Body of pancreas (tissue), 4 donors: ENCODE measurements around the gene AKT1. TPM values are rescaled to one million over a fixed set of nuclear protein-coding genes. Genes with fewer than 3 reads are reported as not detected.
A peak's percentile ranks its signal among the peaks of the same experiment; 100 is the strongest.

Experiments used
- ATAC-seq: fragments of 150-250 bp; one replicate; pipeline ENCODE4 v1.9.1; 2016
- DNase-seq, 4 donors: peaks; one replicate each; pipeline ENCODE4 v3.0.0-alpha.2; 2019
- H3K27ac ChIP-seq, 4 donors: fragments of 200-600 bp; sonication (generic); 1 replicate in 3 of 4; 2 replicates in 1 of 4; pipeline versions ENCODE4 v1.5.1 to v1.6.1; 2016 to 2019; ENCODE audit warnings: mild to moderate bottlenecking in 1 of 4, mixed read lengths in 1 of 4, moderate library complexity in 1 of 4
- H3K27me3 ChIP-seq, 2 donors: fragments of 200-600 bp; sonication (generic); one replicate each; pipeline ENCODE4 v1.6.0; 2016; ENCODE audit warnings: mild to moderate bottlenecking in 1 of 2
- H3K36me3 ChIP-seq, 2 donors: fragments of 200-600 bp; sonication (generic); replicated peaks in 1 of 2; 2 replicates each; pipeline ENCODE4 v1.5.1; 2016; ENCODE audit warnings: low read depth in 2 of 2; ENCODE audit not compliant: insufficient read depth in 1 of 2
- H3K4me1 ChIP-seq: fragments of 200-600 bp; sonication (generic); one replicate; pipeline ENCODE4 v1.6.0; 2016
- H3K4me3 ChIP-seq, 2 donors: fragments of 200-600 bp; sonication (generic); 1 replicate in 1 of 2; 2 replicates in 1 of 2; pipeline ENCODE4 v1.5.1; 2016 to 2019
- H3K9me3 ChIP-seq, 3 donors: fragments of 200-600 bp; sonication (generic); 1 replicate in 2 of 3; 2 replicates in 1 of 3; pipeline ENCODE4 v1.5.1; 2016
- CTCF ChIP-seq, 7 experiments: fragments of 450-650 bp in 4 of 7; fragments of 200-600 bp in 3 of 7; sonication (generic) in 3 of 7; IDR thresholded peaks; one replicate each; pipeline ENCODE4 v1.5.1; 2016 to 2019; ENCODE audit warnings: antibody characterized with exemption in 7 of 7
- POLR2A ChIP-seq, 3 donors: fragments of 450-650 bp; IDR thresholded peaks; one replicate each; pipeline ENCODE4 v1.6.1; 2016; ENCODE audit warnings: antibody characterized with exemption in 3 of 3, mild to moderate bottlenecking in 2 of 3
- WGBS, 2 donors: methylation state at CpG; one replicate each; pipeline ENCODE4 v1.1.5; 2017; 5-methylcytosine and 5-hydroxymethylcytosine counted together
- intact Hi-C: fragments of 100-400 bp; cut with DNase I; formaldehyde crosslinking; loops from one replicate; pipeline ENCODE4 v1.15.1; 2023
- total RNA-seq, 2 donors: library from RNA; depleted of rRNA; stranded (reverse); fragments of >200 nt; gene quantifications; one replicate each; pipeline ENCODE4 v1.1.0, GENCODE V29; 2016

AKT1 gene
- total RNA-seq, 2 donors from 2014 or later = 74.2 to 151 TPM

DNA sequence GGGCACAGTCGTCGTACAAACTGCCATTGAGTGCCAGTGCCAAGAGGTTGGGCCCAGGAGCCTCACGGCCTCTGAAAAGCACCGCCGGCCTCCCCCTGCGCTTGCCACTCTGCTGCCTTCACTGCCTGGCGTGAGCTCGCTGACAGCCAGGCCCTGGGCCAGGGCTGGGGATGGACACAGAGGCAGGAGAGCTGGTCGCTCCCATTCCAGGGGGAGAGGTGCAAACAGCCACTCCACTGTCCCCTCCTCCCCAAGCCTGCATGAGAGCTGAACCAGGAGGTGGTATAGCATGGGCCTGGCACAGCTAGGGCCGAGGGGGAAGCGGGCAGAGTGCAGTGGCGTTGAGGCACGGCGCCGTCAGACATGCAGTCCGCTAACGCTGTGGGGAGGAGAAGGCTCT, 66.9 kb downstream of the AKT1 start:
- intact Hi-C loops = no loop called here
- Histone ChIP-seq H3K27ac (no peak overlapping the region), H3K4me3 (no peak overlapping the region), H3K9me3 (no peaks in the 10 kb centered on the region), H3K36me3 (no peaks in the 10 kb centered on the region), H3K27me3 (no peaks in the 10 kb centered on the region), H3K4me1 (peaks cover 24% of the 10 kb centered on the region)
- TF ChIP-seq CTCF (IDR thresholded peaks at IDR 0.05) = no peak
- no peak for TF ChIP-seq POLR2A (IDR thresholded peaks at IDR 0.05)
- WGBS, 2 donors = 90 to 97% methylated on average over 7 to 16 of the region's 17 CpGs
- no peak for DNase-seq
- ATAC-seq = no peak

DNA sequence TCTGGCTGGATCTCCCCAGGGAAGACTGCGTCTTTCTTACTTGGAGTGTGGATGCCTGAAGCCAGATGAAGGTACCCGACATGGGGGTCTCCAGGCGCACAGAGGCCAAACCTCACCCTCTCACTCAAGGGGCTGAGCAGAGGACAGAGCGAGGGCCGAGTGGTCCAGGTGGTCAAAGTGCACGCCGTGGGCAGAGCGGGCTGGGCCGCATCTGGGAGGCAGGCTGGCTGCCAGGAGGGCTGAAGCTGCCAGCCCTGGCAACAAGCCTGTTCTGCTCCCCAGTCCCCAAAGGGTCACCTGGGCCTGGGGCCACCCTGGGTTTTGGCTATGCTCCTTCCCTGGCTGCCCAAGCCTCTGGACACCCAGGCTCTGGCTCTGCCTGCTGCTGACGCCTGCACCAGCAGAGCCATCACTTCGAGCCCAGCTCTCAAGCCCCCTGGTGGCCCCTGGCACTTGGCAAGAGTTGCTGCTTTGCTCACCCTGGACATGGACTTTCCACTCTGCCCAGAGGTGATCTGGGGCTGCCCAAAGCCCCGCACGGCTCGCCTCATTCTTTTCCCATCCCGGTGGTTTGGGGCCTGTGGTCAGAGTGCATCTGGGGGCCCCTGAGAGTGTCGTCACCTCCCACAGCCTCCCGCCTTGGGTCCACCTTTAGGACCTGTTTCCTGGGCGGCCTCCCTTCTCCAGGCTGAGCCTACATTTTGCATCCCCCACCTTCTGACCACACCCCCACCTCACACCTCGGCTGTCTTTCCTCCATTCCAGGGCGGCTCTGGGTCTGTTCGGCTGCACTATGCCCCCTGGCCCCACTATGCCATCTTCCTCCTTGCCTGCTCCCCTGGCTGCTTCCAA, 68.7 kb downstream of the AKT1 start:
- Histone ChIP-seq H3K4me3 (no peak overlapping the region), H3K9me3 (no peaks in the 10 kb centered on the region), H3K4me1 (peaks cover 32% of the 10 kb centered on the region), H3K36me3 (no peaks in the 10 kb centered on the region), H3K27me3 (no peaks in the 10 kb centered on the region), H3K27ac (no peak overlapping the region)
- intact Hi-C loops = no loop called here
- TF ChIP-seq CTCF (IDR thresholded peaks at IDR 0.05) (no peak), POLR2A (IDR thresholded peaks at IDR 0.05) (no peak)
- ATAC-seq = no peak
- 54 to 85% methylated on average over 10 to 21 of the region's 21 CpGs for WGBS, 2 donors
- DNase-seq = peak in 1 of 4 donors; percentile 41

- H3K4me1 ChIP-seq = peaks cover 32% of the 10 kb centered on the region
- no peak overlapping the region for H3K27ac ChIP-seq
- 83 to 86% methylated on average over 12 to 21 of the region's 25 CpGs for WGBS, 2 donors
- no peaks in the 10 kb centered on the region for H3K9me3 ChIP-seq
- ATAC-seq (no peak), DNase-seq (no peak)
- no peaks in the 10 kb centered on the region for H3K36me3 ChIP-seq
- no peaks in the 10 kb centered on the region for H3K27me3 ChIP-seq
- no peak for TF ChIP-seq CTCF (IDR thresholded peaks at IDR 0.05)
- no peak for TF ChIP-seq POLR2A (IDR thresholded peaks at IDR 0.05)
- intact Hi-C loops = no loop called here
- no peak overlapping the region for H3K4me3 ChIP-seq
Measured at GRCh38 chr14:104725772-104726548, 69.6 kb downstream of the AKT1 start.

DNA sequence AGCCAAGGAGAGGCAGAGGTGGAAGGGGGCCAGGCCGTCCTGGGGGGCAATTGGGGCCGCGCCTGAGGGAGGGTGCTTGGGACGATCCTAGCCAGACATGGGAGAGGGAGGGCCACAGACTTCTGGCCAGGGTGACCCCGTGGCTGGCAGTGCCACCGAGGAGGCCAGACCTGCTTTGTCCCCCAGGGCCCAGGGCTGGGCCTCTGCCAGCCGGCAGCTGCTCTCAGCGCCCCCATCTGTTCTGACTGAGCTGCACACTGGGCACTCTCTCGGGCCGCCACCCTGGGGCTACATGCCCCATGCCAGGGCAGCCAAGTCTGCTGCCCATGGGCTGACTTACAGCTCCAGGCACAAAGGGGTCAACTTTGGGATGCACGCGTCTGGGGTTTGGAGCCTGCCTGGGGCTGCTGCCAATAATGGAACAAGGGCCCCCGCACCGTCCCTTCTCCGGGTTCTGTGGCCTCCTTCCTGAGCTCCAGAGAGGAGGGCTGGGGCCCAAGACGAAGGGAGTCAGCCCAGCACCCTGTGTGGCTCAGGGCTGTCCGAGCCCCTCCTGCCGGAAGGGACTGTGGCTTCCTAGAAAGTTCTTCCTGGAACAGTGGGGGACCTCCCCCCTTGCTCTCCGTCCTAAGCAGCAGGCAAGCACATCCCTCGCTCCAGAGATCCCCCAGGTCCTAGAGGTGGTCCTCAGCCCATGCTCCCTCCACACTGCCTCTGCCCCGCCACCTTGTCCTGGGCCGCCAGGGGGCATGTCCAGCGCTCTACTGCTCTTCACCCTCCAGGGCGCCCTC, 70.4 kb downstream of the AKT1 start:
- peak overlapping the region in 2 of 4 donors; percentile 52 to 72 for H3K27ac ChIP-seq
- no peak for ATAC-seq
- TF ChIP-seq CTCF (IDR thresholded peaks at IDR 0.05) (peak in 1 of 7 experiments; percentile 4), POLR2A (IDR thresholded peaks at IDR 0.05) (no peak)

More for the DNA sequence above, 70.4 kb downstream of the AKT1 start:
- no peaks in the 10 kb centered on the region for H3K9me3 ChIP-seq
- no peak overlapping the region for H3K4me3 ChIP-seq
- H3K36me3 ChIP-seq = no peaks in the 10 kb centered on the region
- H3K4me1 ChIP-seq = peaks cover 32% of the 10 kb centered on the region
- DNase-seq = peak in 3 of 4 donors; percentile 22 to 51 (median 50)
- no peaks in the 10 kb centered on the region for H3K27me3 ChIP-seq
- WGBS, 2 donors = 54 to 80% methylated on average over 9 to 24 of the region's 24 CpGs
- intact Hi-C loops = no loop called here
